ENCODE results near the gene FHIT.

FHIT gene

DNA sequence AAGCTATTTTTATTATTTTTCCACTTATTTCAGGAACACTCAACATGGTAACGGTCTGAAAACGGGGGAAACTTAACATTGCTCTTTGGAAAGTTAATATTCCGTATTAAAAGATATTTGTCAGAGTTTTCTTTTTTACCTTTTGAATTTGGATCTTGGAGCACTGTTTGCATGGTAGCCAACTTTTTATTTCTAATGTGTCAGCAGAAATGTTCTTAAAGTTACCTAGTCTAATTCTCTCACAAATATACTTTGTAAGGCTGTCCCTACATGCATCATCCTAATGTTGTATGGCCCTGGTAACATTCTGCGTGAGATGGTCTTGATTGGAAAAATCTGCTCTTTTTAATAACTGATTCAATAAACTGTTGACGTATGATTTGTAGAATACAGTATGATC lies 719.5 kb downstream of the FHIT start:
- no peak for DNase-seq

DNA sequence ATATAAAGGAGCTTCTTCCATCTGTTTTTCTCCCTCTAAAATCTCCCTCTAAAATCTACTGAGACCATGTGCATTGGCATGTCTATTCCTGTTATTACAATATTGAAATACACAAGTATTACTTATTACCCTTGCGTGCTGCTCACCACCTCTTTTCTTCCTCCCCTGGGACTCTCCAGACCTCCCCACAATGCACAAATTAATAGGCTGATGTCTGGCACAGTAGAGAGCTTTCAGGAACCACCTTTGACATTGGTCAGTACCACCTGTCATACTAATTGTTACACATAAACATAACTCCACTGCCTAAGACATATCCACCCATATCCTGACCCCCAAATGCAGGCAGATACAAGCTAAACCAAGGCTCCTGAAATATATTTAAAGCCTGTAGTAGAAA lies 722.6 kb downstream of the FHIT start:
- DNase-seq = no peak

DNA sequence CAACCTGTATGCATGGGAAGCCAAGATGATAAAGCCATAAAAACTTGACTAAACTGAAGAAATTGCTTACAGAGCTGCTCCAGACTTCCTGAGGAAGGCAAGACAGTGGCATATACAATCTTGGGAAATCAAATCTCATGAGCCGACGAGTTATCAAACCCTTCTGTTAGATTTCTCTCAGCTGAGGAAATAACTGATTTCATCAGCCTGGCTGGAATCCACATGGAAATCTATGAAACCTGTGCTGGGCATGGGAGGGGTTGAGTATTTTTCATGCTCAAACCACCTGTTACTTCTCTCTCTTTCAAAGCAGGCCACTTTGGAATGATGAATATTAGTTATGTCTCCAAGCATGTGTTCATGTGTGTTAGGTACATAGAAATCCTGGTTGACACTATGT lies 727.7 kb downstream of the FHIT start:
- no peak for DNase-seq

DNA sequence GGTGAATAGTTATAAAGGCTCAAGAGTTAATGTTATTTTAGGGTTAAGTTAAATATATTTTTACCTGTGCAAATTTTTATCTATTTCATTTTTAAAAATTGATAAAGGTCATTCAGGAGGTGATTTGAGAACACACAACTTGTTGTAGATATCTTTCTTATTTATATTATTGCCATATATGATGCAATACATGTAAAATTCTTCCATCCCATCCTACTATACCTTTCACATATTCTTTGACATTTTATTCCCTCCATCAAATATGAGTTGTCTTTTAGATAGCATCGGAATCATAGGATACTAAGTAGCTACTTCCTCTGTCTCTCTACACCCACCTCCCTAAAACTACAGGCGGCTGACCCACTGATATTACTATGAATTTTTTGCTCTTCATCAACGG lies 734.1 kb downstream of the FHIT start:
- DNase-seq = no peak

DNA sequence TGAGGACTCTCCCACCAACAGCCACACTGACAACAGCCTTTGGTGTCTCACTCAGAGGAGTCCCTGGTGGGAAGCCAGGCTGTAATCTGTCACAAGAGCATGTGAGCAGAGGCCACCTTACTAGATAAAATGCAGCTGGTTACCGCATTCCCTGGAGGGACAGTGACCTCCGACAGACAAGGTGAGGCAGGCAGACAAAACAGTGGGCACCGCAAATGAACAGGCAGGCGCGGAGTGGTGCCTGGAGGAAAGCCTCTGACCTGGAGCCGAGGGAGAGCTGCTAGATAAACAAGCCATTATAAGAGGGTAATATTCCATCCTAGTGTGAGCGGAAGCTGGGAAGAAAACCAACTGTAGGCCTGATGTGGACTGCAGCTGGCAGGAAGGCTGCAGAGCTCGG lies 736.4 kb downstream of the FHIT start:
- no peak for DNase-seq

DNA sequence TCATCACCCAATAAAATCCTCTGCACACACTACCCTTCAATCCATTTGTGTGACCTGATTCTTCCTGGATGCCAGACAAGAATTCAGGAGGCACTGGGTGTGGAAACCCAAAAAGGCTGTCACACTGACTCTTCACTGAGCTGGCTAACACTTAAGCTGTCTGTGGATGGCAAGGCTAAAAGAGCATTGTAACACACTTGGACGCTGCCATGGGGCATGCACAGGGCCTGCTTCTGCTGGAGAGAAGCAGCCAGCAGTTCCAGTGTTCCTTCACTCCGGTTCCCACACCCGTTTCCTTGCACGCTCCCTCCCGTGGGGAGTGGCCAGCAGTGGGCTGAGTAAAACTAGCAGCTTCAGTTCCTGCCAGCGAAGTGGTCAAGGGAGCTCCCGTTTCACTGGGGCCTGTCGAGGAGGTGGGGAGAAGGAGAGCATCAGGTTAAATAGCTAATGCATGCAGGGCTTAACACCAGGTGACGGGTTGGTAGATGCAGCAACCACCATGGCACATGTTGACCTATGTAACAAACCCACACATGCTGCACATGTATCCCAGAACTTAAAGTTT lies 737.1 kb downstream of the FHIT start:
- no peak for DNase-seq

DNA sequence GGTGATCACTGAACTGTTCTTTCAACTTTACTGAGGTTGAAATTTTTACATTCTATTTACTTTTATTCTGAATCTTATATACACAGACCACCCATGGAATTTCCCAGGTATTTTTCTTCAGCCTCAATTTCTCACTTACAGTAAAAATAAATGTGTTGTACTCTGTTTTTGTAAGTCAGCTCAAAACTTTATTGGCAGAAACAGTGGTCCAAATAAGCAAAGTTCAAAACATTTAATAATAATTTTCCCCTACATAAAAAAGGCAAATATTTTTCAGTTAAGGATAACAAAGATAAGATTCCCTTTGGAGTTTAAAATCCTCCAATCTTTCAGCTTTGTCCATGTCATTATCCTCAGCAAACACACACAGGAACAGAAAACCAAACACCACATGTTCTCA lies 738.0 kb downstream of the FHIT start:
- DNase-seq = no peak

DNA sequence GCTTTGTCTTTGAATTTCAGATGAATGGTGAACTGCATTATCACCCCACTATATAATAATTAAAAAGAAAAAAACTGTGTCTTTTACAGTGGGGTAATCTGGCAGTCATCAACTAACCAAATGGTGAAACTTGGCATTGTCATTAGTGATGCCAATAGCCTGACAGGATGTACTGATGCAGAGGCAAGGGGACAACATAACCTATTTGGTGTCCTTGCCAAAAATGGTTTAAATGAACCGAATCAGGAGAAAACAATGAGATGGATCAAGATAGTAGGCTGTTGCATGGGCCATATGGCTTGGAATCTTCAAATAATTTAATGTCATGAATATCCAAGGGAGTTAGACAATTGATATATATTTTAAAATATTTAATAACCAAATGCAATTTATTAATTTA lies 738.7 kb downstream of the FHIT start:
- DNase-seq = no peak

DNA sequence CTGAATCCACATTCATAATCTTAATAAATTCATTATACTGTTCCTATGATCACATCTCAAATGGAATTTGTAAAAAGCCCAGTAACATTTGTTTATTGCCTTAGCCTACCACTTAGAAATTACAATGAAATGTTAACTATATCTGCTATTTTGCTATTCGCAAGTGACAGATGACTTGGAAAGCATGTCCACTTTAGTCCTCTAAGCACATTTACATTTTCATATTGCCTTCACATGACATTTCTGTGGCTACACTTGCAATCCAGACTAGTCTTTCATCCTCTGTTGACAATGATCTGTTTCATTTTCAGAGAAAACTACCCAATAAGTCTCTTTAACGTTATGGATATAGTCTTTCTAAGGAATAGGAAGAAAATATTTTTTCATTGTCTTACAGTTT lies 741.8 kb downstream of the FHIT start:
- no peak for DNase-seq

DNA sequence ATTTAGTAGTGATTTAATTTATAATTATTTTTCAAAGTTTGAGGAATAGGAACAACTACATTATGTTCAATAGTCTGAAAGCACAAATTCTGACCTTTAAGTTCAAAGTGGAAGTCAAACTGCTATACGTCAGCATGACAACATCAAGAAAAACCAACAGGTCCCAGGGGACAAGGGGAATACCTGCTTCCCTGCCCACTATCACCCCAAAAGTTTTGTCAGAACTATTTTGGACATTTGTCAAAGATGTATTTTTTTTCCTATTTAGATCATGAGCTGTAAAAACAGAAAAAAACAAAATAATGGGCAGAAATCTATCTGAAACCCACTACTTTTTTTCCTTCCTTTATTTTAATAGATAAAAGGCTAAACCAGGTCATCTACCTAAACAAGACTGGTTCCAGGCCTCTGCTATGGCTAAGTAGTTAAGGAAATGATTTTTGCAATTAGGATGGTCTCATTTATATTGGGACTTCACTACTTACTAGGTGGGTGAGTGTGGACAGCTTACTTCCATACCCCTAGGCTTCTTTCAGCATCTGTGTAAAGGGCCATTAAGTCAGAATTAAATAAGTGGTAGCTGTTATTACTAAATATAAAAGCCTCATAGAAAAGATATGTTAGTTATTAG lies 746.3 kb downstream of the FHIT start:
- DNase-seq = no peak

DNA sequence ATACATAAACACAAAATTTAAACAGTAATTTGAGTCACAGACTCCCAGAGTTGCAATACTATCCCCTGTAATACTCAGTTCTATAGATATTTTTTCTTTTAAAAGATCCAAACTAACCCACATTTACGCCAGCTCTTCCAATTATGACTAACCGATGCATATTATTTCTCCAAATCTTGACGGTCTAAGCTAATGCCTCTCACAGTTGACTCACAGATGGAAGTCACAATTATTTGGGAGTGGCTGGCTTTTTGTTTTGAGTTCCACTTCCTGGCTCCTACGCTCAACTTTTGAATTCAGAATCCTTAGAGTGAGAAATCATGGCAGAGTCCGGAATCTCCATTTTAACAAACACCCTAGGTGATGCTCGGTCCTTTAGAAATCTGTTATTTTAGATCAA lies 749.9 kb downstream of the FHIT start:
- DNase-seq = no peak

DNA sequence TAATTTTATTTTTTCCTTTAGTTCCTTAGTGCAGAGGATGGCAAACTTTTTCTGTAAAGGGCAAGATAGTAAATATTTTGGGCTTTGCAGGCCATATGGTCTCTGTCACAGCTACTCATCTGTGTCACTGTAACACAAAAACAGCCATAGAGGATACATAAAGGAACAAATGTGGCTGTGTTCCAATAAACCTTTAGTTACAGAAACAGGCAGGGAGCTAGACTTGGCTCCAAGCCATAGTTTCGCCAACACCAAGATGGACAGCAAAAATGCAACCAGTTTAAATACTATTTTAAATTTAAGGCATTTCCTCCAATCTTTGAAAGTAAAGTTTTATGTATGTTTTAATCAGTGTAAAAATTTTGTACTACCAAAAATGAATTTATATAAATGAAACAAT lies 753.4 kb downstream of the FHIT start:
- no peak for DNase-seq

DNA sequence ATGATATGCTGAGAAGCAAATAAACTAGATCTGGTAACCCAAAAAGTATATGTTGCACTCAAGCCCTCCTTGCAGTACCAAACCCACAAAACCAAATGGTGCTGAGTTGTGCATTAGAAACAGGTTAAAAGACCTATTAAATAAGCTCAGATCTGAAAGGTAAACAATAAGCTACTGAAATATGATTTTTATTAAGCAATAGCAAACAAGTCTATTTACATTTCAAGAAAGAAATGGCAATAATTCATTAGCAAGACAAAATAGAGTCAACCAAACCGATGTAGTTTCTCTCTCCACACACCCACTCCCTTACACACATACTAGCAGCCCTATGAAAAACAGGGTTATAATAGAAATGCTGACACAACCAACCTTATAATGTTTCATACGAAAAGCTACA lies 760.3 kb downstream of the FHIT start:
- DNase-seq = no peak

DNA sequence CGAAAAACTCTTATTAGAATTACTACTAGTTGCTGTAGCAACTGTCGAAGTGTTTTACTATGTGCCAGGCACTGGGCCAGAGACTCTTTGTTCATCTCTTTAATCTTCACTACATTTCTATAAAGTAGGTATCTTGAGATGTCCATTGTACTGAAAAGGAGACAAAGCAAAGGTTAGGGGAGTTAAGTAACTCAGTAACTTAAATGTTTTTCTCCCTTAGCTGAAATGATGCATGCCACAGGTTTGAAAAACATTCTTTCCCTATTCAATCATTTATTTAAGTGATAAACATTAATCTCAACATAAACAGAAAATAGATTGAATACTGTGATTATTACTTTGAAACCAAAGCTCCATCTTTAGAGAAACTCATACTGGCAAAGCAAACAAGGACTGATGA lies 776.2 kb downstream of the FHIT start:
- DNase-seq = no peak

DNA sequence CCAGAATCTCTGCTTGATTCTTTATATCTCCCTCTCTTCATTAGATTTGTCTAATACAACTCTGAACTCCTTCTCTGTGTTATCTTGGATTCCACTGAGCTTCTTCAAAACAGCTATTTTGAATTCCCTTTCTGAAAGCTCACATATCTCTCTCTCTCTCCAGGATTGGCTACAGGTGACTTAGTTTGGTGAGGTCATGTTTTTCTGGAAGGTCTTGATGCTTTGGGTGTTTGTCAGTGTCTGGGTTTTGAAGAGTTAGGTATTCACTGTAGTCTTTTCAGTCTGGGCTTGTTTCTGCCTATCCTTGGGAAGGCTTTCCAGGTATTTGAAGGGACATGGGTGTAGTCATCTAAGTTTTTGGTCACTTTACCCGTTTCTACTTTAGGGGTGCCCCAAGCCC lies 781.8 kb downstream of the FHIT start:
- no peak for DNase-seq

DNA sequence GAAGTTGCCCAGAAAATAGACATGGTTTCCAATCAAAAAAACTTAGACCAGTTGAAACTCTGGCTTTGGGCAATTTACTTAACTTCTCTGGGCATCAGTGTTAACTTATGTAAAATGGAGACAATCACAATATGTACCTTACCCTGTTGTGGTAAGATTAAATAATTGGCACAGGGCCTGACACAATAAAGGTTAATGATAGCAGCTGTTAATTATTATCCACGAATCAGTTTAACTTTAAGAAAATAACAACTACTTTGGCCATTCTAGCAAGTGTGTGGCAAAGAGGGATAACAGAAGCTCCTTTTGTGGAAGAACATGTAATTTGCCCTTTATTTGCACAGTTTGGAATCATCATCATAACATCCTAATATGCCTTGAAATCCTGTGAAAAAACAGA lies 787.6 kb downstream of the FHIT start:
- no peak for DNase-seq

DNA sequence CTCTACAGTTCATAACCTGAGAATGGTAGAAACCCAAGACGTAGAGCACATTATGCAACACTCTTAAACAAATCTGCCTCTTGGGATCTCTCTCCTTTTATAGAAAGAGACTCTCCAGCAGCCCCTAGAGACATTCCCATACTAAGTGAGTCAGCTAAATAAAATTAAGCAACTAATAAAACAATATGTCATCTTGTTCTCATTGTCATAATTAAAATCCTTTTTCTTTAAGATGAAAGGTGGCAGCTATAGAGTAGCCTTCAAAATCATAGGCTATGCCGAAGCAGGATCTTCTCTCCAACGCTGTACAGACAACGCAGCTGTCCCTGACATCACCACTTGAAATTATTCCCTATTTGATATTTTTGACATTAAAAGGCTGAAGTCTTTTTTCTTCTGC lies 790.0 kb downstream of the FHIT start:
- no peak for DNase-seq

DNA sequence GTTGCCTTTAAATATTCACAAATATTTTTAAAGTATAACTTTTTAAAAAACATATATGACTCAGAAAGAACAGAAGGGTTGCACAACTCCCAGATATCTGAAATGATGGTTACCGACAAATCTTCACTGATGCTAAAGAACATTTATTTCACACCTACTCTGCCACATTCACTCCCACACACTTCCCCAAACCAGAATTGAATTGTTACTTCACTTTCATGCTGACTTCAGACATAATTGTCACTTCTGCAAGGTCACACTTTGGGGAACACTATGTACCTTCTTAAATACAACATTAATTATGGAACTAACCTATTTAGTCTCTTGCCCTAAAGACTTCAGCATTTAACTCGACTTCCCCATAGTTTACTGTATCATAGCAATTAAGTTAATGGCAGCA lies 795.1 kb downstream of the FHIT start:
- DNase-seq = no peak

DNA sequence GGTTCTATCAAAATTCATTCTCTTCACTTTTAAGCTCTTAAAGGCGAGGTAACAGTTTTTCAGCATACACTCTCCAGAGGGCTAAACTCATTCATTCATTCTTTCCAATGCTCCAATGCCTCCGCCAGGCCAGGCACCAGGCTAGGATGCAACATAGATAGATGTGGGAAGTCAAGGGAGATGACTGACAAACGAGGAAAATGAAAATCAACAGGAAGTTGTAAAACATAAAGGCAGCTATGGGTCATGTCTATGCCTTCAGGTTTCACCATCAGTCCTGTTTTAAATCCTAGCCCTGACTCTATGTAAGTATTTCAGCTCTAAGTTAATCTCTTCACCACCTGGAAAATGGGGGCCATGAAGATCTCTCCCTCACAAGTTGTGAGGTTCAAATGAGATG lies 797.9 kb downstream of the FHIT start:
- no peak for DNase-seq

DNA sequence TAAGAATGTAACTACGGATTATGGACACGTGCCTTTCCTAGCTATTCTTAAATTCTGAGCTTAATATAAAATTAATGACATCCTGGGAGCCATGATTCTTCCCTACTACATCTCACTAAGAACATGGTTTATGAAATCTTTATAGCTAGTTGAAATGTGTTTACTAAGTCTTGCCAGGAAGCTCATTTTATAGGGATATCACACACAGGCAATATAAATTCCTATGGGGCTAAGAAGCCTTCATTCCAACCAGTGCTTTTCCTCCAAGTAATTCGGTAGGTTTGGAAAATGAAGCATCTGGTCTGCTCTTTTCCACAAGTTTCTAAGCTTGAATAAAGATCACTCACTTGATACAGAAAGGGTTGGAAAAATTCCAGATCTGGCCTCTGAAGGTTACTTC lies 802.6 kb downstream of the FHIT start:
- no peak for DNase-seq

DNA sequence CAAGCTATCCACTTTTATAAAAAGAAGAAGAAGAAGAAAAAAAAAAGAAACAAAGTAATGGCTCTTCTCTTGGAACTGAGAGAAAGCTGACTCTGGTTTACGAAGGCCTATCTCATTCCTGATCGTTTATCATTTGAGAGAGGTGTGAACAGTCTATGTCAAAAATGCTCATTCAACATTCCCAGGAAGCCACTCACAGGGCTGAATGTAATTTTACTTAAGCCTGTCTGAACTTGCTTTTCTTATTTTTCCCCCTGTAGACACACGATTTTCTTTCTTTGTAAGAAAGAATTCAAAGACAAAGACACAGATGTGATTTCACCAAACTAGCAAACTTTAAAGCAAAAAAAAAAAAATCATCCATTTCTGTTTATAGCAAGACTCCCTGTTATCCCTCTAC lies 805.8 kb downstream of the FHIT start:
- DNase-seq = no peak

DNA sequence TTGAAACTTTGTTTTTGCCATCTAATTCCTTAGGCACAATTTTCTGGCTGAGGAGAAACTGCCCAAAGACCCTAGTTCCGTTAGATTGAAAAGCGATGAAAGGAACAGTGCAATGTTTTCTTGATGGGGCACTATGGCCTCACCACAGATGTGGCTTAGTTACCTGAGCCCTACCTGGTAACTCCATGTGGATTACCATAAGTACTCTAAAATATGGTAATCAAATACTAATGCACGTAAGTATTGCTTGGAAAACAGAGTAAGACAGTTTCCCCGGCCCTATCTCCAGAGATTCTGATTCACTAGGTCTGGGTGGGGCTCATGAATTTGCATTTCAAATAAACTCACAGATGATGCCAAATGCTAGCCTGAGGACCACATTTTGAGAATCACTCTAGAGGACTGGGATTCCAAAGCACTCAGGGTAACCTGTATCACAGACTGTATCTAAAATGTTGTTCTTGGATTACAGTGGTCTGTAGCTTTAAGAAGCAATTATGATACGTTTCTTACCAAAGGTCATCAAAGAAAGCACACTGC lies 806.3 kb downstream of the FHIT start:
- DNase-seq = no peak

DNA sequence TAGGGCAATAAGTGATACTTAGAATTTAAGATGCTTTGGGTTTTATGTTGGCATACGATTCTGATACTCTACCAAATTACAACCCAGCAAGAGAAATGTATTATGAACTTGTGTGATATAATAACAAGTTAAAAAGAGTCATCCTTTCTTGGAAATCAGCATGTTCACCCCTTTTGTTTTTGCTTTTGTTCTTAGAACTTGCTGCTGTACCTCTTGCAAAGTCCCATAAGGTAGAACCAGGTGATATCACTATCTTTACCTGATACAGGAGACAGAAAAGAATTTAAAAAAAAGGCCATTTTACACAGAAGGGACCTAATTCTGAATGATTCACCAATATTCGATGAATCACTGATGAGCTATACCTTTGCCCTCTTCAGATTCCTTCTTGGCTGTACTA lies 810.4 kb downstream of the FHIT start:
- DNase-seq = no peak

DNA sequence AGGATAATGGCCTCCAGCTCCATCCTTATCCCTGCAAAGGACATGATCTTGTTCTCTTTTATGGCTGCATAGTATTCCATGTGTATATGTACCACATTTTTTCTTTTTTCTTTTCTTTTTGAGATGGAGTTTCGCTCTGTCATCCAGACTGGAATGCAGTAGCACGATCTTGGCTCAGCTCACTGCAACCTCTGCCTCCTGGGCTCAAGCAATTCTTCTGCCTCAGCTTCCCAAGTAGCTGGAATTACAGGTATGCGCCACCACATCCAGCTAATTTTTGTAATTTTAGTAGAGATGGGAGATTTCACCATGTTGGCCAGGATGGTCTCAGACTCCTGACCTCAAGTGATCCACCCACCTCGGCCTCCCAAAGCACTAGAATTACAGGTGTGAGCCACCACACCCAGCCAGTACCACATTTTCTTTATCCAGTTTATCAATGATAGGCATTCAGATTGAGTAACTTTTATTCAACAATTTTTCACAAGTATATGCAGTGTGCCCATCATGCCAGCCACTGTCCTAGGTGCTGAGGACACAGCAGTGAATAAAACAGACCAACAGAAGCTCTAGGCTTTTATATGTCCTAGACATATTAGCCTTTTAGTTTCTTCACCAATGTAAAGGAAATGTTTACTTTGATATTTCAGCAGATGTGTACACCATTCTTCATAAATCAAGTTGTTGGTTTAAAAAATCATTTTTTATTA lies 815.2 kb downstream of the FHIT start:
- no peak for DNase-seq

DNA sequence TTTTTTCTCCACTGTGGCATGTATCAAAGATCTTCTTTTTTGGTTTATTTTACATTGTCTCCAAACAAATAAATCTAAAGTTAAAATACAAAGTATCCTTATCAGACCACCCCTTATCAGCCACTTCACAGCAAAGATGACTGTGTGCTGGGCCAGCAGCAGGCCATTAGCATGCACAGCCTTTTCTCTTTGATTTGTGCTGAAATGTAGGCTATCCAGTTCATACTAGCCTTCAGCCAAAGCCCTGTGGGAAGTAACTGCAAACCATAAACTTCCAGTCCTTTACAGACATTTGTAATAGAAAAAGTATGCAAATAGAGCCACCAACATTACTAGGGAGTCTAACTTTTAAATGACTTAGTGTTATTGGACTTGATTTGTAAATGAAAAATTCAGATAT lies 816.3 kb downstream of the FHIT start:
- DNase-seq = no peak

Measured in activated CD4-positive, alpha-beta T cell treated with anti-CD3 and anti-CD28 coated beads for 4 hours (primary cell).